Stimulated activated naive CD8-positive, alpha-beta T cell treated with anti-CD3 and anti-CD28 coated beads, Interleukin-15, Interleukin-2, amounts not matched to agents 100 U/mL and 50 U/mL, for 24 hours (primary cell): ENCODE data around the gene NMNAT3.

ENCODE experiments used
- ATAC-seq: fragments of 150-1000 bp; cut with Tn5 transposase; one replicate; pipeline ENCODE4 v1.10.0; 2021
- DNase-seq: peaks from one replicate; pipeline ENCODE4 v3.0.0; 2021

The NMNAT3 gene

DNA sequence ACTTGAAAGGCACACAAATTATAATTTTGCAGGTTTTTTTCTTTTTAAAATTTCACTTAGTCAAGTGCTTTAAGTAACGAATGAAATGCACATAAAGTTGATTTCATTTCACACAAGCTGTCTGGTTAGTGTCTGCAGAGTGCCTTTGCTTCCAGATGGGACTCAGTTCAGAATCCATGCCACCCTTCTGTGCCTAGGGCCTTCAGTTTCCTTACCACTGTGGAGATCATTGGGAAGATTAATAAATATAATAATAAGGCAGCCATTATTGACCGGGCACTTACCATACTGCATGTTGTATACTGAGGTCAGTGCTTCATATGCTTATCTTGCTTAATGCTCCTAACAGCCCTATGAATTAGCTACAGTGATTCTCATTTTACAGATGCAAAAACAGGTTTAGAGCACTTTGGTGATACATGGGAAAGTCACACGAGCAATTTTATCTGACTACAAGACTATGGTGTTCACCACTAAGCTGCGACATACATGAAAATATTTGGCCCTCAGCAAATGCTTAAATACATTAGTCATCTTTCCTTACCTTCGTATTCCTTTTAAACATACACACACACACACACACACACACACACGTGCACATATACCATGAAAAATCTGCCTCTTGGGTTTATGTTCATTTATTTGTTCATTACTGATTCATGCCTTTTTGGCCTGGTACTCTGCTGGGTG, 3.1 kb downstream of the NMNAT3 start:
- DNase-seq: no peak
- ATAC-seq: no peak

DNA sequence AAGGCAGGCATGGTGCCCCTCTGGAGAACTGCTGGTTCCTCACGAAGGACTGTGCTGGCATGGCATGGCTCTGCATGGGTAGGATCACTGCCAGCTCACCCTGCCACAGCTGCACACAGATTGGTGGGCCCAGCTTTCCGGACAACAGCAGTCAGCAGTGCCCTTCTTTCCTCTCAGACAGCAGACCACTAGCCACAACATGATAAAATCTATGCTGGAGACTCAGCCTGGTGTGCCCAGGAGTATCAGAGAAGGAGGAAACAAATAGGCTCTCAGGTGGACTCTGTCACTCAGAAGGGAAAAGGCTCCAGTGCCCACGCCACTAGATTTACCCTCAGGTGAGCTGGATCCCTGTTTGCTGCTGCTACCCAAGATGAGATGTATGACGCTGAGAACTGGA, 4.9 kb downstream of the NMNAT3 start:
- no peak for ATAC-seq
- DNase-seq: no peak

DNA sequence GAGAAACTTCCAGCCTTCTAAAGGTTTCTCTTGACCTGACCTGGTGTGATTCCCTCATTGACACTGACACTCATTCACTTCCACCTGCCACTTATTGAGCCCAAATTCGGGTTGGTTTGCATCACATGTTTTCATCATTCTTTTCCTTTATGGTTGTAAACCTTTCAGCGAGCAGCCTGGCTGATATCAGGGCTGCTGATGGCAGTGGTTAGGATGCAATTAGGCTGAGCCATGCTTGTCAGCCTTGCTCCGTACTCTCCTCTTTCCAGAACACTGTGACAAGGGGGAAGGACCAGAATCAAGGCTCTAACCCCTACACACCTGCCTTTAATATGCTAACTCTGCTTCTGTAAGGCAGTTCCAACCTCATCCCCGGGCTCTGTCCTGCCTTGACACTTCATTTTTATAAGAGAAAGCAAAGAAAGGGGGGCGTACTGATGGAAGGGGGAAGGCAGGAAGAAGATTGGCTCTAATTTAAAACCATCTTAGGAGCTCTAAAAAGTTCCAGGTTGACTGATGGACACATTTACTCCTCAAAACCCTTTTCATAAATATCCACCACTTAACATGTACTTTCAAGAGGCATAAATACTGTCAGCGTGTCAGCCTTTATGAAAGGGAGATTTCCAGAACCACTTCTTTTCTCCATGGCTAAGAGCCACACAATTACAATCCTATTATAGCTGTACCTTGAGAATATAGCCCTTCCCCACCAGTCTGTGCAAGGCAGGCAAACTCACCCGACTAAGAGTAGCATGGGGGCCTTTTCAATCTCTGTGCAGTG, 5.7 kb downstream of the NMNAT3 start:
- no peak for DNase-seq

DNA sequence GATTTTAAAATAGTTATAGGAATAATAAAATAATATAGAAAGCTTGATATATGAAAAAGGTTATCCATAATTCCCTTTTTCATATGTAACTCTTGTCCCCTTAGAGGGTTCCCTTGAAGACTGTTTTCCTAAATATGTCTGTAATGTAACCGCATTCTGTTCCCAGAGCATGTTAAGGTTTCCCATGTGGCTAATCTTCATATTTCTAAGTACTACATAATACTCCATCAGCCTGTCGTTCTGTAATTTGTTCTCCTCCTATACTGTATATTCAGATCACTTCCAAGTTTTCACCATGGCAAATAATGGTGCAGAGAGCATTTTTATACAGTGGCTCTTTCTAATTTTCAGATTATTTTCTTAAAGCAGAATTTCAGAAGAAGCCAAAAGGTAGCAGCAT, 6.7 kb downstream of the NMNAT3 start:
- no peak for ATAC-seq
- no peak for DNase-seq

More for the DNA sequence above, 5.7 kb downstream of the NMNAT3 start:
- no peak for ATAC-seq

DNA sequence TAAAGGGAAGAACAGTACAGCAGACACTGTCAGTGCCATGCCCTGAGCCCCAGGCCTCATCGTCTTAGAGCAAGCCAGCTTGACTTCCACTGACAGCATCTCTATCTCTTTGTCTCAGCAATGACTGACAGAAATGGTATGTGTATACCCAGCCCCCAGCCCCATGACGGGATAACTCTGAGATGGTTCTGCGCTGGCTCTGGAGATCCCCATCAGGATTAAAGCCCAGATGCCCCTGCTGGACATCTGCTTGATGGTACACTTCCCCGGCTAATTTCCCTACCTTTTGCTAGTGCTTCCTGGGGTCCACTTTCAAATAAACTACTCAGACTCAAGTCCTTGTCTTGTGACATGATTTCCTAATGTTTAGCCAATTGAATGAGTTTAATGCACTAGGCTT, 7.6 kb downstream of the NMNAT3 start:
- ATAC-seq (no peak), DNase-seq (no peak)

DNA sequence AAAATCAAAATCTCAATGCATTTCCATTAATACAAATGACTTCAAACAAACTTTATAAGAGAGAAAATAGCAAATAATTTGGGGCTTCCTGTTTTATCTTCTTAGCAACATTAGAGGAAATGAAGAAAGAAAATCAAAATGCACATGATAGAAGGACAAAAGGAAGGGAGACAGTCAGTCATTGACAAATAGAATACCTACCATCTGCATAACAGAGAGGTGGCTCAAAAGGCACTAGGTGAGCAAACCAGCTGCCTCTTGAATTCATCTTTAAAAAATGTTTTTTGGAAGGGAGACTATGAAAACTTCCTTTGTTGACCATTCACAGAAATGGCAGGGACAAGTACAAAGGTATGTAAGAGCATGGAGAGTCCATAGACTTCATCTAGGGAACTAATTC, 9.4 kb downstream of the NMNAT3 start:
- ATAC-seq (no peak), DNase-seq (no peak)

DNA sequence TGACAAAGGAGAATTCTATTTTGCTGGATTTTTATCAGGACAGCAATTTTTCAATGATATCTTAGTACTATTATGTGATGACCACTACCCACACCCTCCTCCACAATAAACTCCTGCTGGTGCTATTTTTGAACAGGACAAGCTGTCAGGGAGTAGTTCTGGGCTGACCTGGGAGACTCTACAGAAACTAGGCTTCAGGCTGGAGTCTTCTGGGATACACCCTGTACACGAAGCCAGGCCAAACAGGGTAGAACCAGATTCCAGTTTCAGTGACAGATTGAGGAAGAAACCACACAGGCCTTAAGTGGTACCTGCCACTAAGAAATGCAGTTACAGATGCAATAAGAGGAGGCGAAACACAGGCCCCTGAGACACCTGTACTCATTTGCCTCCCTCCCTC, 12.8 kb downstream of the NMNAT3 start:
- ATAC-seq (no peak), DNase-seq (no peak)

DNA sequence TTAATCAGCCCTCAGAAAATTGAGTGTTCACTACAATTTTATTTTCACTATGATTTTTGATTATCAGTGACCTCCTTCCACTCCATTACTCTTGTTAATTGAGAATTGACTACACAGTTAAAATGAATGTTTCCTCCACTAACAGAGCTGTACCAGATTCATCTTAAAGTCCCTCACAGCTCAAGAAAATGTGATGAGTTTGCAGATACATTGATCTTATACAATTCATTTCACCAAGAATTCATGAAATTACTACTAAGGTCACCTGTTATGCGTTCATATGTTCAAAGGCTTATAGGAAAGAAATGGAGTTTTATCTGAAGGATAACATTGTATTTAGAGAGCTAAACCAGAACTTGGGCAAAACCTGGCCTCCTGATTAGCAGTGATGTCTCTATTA, 17.5 kb downstream of the NMNAT3 start:
- no peak for DNase-seq
- no peak for ATAC-seq

DNA sequence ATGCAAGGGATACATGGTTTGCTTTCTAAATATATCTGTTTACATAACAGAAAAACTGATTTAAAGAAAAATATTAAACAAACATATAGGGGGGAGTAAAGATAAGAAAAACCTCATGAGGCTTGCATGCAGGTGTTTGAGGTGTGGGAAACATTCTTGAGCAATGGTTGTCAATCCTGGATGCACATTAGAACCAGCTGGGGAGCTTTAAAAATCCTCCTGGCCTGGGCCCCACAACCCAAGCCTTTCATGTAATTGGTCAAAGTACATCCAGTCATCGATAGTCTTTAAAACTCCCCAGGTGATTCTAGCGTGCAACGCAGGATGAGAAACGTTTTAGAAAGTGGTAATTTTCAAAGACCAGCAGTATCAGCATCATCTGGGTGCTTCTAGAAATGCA, 18.3 kb downstream of the NMNAT3 start:
- no peak for ATAC-seq
- no peak for DNase-seq

DNA sequence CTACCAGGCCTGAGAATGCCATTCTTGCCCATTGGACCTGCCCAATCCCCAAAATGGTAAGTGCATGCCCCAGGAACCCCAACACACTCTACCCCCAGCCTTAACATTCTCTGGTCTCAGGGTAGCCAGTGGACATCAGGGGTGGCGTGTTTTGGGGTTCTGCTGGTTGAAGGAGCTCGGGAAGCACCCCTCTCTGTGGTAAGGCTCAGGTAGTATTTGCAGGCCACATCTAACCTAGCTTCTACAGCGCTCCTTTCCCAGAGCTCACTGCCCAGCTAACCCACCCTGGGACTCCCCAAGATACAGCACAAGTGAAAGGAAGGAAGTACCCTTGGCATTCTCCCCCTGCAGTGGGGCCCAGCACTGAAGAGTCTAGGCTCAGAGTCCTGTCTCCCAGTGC, 19.8 kb downstream of the NMNAT3 start:
- DNase-seq (no peak), ATAC-seq (no peak)

DNA sequence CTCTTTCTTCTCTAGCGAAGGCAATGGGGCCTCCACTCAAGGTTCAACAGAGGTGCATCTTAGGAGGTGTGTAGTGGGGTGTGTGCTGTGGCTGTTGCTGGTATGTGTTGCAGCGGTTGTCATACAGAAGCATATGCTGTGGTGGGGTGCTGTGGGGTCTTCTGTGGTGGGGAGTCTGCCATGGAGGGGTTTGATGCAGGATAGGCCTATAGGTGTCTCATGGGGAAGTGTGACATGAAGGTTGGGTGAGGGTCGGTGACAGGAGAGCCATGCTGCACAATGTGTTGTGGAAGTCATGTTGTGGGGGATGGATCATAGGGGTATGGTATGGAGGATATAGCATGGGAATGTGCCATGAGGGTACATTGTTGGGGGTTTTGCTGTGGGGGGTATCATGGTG, 20.3 kb downstream of the NMNAT3 start:
- no peak for DNase-seq

DNA sequence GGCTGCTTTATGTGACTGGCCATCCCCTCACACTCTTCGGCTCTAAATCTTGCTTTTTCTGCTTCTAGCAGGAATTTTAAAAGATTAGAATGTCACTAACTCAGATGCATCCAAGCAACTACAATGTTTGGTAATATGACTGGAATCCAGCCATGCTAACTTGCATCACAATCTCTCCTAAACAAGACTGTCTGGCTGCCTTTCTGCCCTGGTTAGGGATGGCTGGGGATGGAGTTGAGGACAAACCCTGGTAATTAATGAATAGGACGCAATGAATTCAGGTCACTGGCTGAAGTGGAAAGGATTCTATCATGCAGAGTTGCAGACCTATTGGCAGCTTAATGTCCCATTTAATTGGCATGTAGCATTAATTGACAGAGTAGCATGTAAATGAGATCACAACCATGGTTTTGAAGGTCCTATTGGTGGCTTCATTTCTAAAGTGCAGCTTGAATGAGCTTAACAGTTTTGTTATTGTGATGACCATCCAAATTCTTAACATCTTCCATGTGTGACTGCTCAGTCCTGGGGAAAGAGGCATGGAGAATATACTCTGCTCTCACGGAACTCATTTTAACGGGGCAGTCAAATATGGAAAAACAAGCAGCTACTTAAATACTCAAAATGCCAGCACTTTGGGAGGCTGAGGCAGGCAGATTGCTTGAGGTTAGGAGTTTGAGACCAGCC, 21.7 kb downstream of the NMNAT3 start:
- no peak for ATAC-seq
- no peak for DNase-seq

More for the DNA sequence above, 20.3 kb downstream of the NMNAT3 start:
- no peak for ATAC-seq

DNA sequence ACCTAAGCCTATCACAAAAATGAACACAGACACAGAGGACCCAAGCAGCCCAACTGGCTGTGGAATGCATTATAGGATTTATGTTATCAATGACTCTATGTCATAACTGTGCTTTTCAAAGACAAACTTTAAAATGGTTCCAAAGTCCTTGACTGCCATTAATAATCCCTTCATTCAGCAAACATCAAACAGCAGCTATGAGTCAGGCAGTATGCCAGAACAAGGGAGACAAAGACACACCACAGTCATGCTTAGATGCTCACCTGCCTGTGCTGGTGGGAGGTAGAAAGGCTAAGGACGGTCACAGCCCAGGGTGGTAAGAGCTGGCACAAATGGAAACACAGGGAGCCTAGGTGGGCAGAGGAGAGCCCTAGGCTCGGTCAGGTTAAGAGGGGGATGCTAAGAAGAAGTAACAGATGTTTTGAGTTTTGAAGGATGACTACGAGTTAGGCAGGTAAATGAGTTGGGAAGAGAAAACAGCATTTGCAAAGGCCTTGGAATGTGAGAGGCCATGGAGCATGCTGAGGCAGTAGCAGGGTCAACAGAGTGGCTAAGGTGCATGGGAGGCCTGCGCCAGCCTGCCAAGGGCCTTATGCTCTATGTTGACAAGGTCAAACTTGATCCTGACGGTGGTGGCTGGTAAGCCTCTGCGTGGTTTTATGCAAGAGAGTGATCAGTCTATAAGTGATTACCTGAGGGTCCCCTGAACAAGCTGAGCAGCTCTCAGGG, 23.0 kb downstream of the NMNAT3 start:
- DNase-seq: no peak

DNA sequence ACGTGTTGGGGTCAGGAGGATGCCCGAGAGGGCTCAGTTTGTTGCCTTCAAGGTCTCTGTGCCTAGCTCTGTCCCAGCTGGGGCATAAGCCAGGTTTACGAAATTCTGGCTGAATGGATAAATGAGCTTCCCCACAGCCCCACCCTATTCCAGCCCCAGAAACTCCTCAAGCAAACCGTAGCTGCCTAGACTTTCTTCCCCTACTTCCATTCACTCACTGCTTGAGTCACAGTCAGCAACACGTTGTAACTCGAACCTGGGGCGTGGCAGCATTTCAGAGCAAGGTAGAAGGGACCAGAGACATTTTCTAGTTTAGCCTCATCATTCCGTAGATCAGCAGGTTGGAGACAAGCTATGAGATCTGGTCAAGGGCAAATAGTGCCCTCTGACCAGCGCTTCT, 24.2 kb downstream of the NMNAT3 start:
- DNase-seq (no peak), ATAC-seq (no peak)

More for the DNA sequence above, 23.0 kb downstream of the NMNAT3 start:
- ATAC-seq: no peak

DNA sequence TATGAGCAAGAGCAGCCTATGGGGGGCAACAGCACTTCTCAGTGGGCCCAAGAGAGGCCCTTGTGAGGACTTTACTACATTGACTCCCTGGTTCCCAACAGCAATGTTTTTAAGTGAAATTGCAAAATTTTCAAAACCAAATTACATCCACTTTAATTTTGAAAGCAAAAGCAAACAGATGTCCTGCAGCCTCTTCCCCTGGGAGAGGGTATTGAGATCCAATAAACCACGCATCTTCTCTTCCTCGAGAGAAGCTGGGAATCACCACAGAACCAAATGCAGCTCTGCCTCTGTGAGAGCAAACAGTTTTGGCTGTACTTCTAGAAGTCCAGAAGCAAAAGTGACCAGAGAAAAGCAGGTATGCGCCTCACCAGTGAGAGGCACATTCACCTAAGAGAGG, 25.2 kb downstream of the NMNAT3 start:
- no peak for ATAC-seq
- DNase-seq: no peak

DNA sequence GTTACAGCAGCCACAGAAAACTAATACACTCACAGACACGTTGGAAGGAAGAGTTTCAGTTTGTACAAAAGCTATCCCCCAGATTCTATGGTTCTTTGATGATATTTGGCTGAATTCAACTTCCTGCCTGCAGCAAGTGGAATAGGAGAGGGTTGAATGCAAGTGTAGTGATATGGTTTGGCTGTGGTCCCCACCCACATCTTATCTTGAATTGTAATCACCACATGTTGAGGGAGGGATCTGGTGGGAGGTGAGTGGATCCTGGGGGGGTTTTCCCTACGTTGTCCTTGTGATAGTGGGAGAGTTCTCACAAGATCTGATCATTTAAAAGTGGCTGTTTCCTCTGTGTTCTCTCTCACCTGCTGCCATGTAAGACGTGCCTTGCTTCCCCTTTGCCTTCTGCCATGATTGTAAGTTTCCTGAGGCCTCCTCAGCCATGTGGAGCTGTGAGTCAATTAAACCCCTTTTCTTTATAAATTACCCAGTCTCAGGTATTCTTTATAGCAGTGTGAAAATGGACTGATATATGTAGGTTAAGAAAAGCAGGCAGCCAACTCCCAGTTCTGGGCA, 29.8 kb downstream of the NMNAT3 start:
- ATAC-seq (no peak), DNase-seq (no peak)

DNA sequence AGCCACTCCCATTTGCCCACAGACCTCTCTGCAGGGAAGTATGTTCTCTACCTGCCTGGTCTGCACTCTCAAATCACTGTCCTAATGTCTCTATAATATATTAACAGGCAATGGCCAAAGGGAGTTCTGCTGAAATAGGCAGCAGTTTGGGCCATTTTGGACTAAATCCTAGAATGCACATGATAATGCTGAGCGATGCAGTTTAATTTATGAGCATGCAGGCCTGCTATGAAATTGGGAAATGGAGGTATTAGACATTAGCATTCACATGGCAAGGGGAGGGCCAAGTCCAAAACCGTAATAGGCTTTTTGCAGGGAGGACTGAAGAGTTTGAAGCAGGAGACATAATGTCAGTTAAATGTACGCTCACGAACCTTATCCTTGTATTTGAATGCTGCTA, 31.3 kb downstream of the NMNAT3 start:
- ATAC-seq (no peak), DNase-seq (no peak)

DNA sequence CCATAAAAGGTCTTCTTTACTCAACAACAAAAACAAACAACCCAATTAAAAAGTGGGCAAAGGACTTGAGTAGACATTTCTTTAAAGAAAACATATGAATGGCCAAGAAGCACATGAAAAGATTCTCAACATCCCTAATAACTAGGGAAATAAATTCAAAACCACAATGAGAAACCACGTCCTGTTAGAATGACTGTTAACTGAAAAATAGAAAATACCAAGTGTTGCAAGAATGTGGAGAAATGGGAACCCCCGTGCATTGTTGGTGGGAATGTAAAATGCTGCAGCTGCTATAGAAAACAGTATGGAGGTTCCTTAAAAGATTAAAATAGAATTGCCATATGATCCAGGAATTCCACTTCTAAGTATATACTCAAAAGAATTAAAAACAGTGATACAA, 34.8 kb downstream of the NMNAT3 start:
- ATAC-seq: no peak
- no peak for DNase-seq

DNA sequence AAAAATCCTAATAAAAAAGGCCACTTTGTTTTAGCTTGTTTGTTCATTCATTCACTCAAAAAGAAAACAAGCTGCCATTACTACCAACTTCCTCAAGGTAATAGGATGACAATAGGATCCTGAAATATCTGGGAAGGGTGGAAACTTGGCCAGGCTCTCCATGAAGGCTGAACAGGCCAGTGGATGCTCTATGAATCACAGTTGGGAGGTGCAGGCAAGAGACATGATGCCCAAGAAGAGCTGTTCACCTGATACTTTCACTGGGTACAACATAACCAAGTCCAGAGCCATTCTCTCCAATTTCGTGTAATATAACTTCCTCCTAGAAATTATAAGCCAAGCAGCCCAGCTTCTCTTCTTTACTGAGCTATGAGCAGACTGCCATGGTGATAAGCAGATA, 37.3 kb downstream of the NMNAT3 start:
- ATAC-seq (no peak), DNase-seq (no peak)

DNA sequence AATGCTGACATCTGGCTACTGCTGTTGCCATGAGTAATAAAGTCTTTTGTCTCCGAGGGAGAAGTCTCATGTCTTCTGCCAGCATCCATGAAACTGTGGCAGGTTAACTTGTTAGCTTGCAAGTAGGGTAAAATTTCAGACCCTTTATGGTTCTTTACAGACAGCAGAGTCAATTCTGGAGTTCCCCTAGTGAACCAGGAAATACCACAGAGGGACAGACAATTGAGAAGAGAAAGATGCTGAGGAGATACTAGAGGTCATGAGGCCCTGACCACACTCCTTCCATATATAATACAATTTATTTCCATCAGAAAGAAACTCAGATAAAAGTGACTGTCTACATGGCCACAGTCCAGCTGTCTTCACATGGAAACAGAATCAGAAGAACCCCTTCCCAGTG, 38.1 kb downstream of the NMNAT3 start:
- ATAC-seq (no peak), DNase-seq (no peak)

DNA sequence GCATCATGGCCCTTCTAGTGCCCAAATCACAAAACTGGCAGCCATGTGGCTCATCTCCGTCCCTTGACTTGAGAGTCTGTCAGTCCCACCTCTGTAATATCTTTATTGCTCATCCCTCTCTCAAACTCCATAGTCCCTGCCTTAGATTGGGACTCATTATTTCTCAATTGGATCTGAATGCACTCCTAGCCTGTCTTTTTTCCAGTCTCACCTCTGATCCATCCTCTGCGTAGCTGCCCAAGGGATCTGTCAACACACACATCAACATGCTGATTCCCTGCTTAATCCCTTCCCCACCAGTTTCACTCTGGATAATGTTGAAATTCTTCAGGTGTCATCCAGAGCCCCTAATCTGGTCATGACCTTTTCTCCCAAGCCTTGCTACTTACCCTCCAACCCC, 39.3 kb downstream of the NMNAT3 start:
- no peak for ATAC-seq
- DNase-seq: no peak

DNA sequence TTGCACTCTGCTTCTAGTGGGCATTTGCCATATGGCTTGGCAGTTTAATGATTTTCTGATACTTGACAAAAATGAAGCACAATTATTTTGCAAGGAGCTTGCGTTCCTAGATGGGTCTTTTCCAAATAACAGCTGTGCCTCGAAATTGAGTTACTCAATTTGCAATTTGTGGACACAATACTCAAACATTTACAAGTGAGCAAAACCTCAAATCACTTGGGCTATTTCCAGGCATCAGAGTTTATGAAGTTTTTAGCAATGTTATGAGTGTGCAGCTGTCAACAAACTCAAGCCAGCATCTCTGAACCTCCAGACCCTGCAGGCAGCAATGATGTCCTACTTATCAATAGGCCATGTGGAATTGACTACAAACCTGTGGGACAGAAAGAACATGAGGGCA, 41.3 kb downstream of the NMNAT3 start:
- no peak for DNase-seq
- no peak for ATAC-seq
